Measurements from ENCODE around the gene CXCL12.

Gene CXCL12

GRCh38 chr10:44384601-44385025 is 284 bp downstream of the CXCL12 start:
- DNase-seq (ENCODE audit: low spot score), result no peak

GRCh38 chr10:44383749-44384600 is 922 bp downstream of the CXCL12 start:
- DNase-seq (ENCODE audit: low spot score), result peak; percentile 63

- no peak for DNase-seq (ENCODE audit: low spot score)
Observed at GRCh38 chr10:44382981-44383748, 1.7 kb downstream of the CXCL12 start.

- DNase-seq (ENCODE audit: low spot score), result no peak
Observed at GRCh38 chr10:44382131-44382858, 2.6 kb downstream of the CXCL12 start.

GRCh38 chr10:44380829-44381600 is 3.9 kb downstream of the CXCL12 start:
- no peak for DNase-seq (ENCODE audit: low spot score)

- DNase-seq (ENCODE audit: low spot score), result no peak
Observed at GRCh38 chr10:44379907-44380306, 5.0 kb downstream of the CXCL12 start.

GRCh38 chr10:44378626-44379025 is 6.3 kb downstream of the CXCL12 start:
- DNase-seq (ENCODE audit: low spot score), result no peak

- no peak for DNase-seq (ENCODE audit: low spot score)
Observed at GRCh38 chr10:44377651-44378310, 7.1 kb downstream of the CXCL12 start.

- no peak for DNase-seq (ENCODE audit: low spot score)
Observed at GRCh38 chr10:44376472-44377099, 8.3 kb downstream of the CXCL12 start.

GRCh38 chr10:44374155-44374554 is 10.7 kb downstream of the CXCL12 start:
- no peak for DNase-seq (ENCODE audit: low spot score)

- no peak for DNase-seq (ENCODE audit: low spot score)
Observed at GRCh38 chr10:44373341-44373995, 11.4 kb downstream of the CXCL12 start.

GRCh38 chr10:44372181-44372580 is 12.7 kb downstream of the CXCL12 start:
- DNase-seq (ENCODE audit: low spot score), result no peak

- no peak for DNase-seq (ENCODE audit: low spot score)
Observed at GRCh38 chr10:44370731-44371248, 14.1 kb downstream of the CXCL12 start.

- no peak for DNase-seq (ENCODE audit: low spot score)
Observed at GRCh38 chr10:44369854-44370253, 15.0 kb downstream of the CXCL12 start.

- DNase-seq (ENCODE audit: low spot score), result no peak
Observed at GRCh38 chr10:44369296-44369695, 15.6 kb downstream of the CXCL12 start.

GRCh38 chr10:44368637-44369036 is 16.3 kb downstream of the CXCL12 start:
- no peak for DNase-seq (ENCODE audit: low spot score)

GRCh38 chr10:44366941-44367630 is 17.8 kb downstream of the CXCL12 start:
- no peak for DNase-seq (ENCODE audit: low spot score)

- no peak for DNase-seq (ENCODE audit: low spot score)
Observed at GRCh38 chr10:44364566-44364965, 20.3 kb downstream of the CXCL12 start.

GRCh38 chr10:44363716-44364115 is 21.2 kb downstream of the CXCL12 start:
- DNase-seq (ENCODE audit: low spot score), result no peak
